Measurements from ENCODE around the gene VRK3.

- TF ChIP-seq CTCF (conservative IDR thresholded peaks at IDR 0.05; ENCODE audit: low read length) (no peak), EZH2phosphoT487 (IDR thresholded peaks at IDR 0.05; ENCODE audit: borderline replicate concordance) (no peak)
Measured at GRCh38 chr19:49973987-49974386, 51.2 kb downstream of the VRK3 start.
